Colonic mucosa (tissue), 4 donors: ENCODE results near the gene CFDP1. TPM values are rescaled to one million over a fixed set of nuclear protein-coding genes. Genes with fewer than 3 reads are reported as not detected.

Experiments
- DNase-seq: peaks from one replicate; pipeline ENCODE4 v3.0.0-alpha.2; 2020
- H3K27ac ChIP-seq: fragments of 200-600 bp; one replicate; pipeline ENCODE4 v1.8.0; 2021
- H3K27me3 ChIP-seq: fragments of 200-600 bp; one replicate; pipeline ENCODE4 v1.8.0; 2021
- H3K36me3 ChIP-seq: fragments of 200-600 bp; one replicate; pipeline ENCODE4 v1.8.0; 2021
- H3K4me1 ChIP-seq: fragments of 200-600 bp; one replicate; pipeline ENCODE4 v1.8.0; 2021; ENCODE audit warnings: mild to moderate bottlenecking
- H3K4me3 ChIP-seq: fragments of 200-600 bp; one replicate; pipeline ENCODE4 v1.8.0; 2021
- H3K9ac ChIP-seq, 2 donors: one replicate each; pipeline ENCODE4 v1.7.0; 2013; ENCODE audit warnings: control low read depth in 2 of 2, low read depth in 2 of 2, low read length in 2 of 2
- H3K9me3 ChIP-seq: fragments of 200-600 bp; one replicate; pipeline ENCODE4 v1.8.0; 2021
- intact Hi-C: fragments of 100-400 bp; cut with DNase I; formaldehyde crosslinking; loops from one replicate; pipeline ENCODE4 v1.14.1; 2022
- total RNA-seq, 2 donors: library from RNA; stranded (reverse); fragmentation: NEBNext Ultra II Directional in 1 of 2; extraction: Animal tissue kit (Norgen Biotek cat#: 25700) in 1 of 2; gene quantifications; one replicate each; pipeline ENCODE4 v1.2.1, GENCODE V29; 2021
- TF ChIP-seq, protein P1 (sequence below): fragments of 200-600 bp; IDR thresholded peaks from one replicate; pipeline ENCODE4 v1.8.0; 2022; ENCODE audit warnings: antibody characterized with exemption, mild to moderate bottlenecking
- donor health status: healthy.
- donor health status: DM: no; HTN: no; CAD: no.
- donor health status: DM: no; HTN: no; CAD: no.

Gene CFDP1
- total RNA-seq, 2 donors from 2014 or later = 61.6 to 75.8 TPM

DNA sequence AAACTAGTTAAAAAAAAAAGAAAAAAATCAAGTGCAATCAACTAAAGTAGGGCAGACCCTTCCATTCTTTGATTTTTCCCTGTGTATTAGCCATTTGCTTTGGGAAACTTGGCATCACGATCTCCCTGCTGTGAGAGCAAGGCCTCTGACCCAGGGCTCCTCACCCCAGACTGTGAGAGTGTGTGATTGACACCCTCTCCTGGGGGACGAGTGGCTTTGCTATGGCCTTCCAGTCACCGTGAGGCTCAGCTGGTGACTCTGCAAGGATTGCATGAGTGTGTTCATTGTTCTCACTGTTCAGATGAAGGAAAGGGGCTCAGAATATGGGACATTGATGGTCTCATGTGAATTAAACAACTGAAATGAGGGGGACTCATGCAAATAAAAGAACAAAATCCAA, 112.9 kb downstream of the CFDP1 start:
- intact Hi-C loops = no loop called here
- no peak for DNase-seq
- Histone ChIP-seq H3K4me1 (no peaks in the 10 kb centered on the region), H3K4me3 (no peak overlapping the region), H3K9me3 (no peaks in the 10 kb centered on the region), H3K36me3 (no peaks in the 10 kb centered on the region), H3K27ac (peak overlapping the region; percentile 12), H3K9ac (no peak overlapping the region), H3K27me3 (no peaks in the 10 kb centered on the region)
- TF ChIP-seq, protein P1, sequence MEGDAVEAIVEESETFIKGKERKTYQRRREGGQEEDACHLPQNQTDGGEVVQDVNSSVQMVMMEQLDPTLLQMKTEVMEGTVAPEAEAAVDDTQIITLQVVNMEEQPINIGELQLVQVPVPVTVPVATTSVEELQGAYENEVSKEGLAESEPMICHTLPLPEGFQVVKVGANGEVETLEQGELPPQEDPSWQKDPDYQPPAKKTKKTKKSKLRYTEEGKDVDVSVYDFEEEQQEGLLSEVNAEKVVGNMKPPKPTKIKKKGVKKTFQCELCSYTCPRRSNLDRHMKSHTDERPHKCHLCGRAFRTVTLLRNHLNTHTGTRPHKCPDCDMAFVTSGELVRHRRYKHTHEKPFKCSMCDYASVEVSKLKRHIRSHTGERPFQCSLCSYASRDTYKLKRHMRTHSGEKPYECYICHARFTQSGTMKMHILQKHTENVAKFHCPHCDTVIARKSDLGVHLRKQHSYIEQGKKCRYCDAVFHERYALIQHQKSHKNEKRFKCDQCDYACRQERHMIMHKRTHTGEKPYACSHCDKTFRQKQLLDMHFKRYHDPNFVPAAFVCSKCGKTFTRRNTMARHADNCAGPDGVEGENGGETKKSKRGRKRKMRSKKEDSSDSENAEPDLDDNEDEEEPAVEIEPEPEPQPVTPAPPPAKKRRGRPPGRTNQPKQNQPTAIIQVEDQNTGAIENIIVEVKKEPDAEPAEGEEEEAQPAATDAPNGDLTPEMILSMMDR = no peak

DNA sequence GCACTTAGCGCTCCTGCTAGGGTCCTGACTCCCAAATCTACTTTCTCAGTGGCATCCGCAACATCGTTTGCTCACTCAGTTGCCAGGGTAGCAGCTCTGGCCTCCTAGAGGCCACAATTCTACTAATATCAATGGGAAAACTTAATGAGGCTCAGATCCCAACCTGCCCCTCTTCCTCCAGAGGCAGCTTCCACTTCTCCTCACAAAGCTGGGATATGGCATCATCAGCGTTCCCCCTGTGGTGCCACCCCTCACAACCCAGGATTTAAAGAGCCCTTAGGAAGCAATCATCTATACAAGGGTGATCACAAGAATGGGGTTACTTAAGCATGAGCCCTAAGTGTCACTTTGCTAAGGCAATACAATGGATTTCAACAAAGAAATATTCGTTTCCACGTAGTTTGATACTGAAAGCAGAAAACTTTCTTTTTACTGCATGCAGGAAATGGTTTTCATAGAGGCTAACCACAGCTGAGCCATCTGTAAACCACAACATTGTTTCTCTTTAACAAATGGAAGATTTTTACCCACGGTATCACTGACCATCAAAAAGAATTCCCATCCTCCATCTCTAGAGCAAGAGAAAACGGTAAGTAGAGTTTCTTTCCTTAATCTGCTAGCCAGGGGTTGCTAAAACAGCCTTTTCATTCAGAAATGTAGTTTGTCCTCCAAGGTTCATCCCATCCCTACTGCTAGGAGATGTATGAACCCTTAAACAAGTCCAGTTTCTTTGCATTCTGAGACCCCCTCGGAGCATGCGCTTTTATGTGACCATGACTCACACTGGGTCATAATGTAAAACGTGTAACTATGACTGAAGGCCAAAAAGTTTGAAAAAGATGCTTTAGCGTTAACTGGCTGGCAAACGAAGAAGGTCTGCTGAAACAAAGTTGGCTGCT, 113.5 kb downstream of the CFDP1 start:
- Histone ChIP-seq H3K27me3 (no peaks in the 10 kb centered on the region), H3K27ac (peak overlapping the region; percentile 12), H3K9ac (no peak overlapping the region), H3K4me1 (no peaks in the 10 kb centered on the region), H3K4me3 (no peak overlapping the region), H3K36me3 (no peaks in the 10 kb centered on the region), H3K9me3 (no peaks in the 10 kb centered on the region)
- intact Hi-C loops = no loop called here
- TF ChIP-seq, protein P1 = no peak
- DNase-seq = no peak

DNA sequence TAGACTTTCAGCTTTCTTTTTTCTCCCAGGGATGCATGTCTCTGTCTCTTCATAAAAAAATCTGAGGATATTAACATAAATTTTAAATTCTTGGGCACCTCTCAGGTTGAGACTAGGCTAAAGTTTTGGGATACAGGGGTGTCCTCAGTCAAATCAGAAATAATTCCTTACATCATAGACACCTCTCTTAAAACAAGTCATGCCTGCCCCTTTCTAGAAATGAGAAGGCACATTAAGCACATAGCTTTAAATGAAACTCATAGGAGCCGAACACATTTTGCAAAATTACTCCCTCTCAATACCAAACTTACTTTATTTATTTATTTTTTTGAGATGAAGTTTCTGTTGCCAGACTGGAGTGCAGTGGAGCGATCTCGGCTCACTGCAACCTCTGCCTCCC, 114.6 kb downstream of the CFDP1 start:
- TF ChIP-seq, protein P1 = no peak
- Histone ChIP-seq H3K36me3 (no peaks in the 10 kb centered on the region), H3K9me3 (no peaks in the 10 kb centered on the region), H3K27ac (no peak overlapping the region), H3K4me3 (no peak overlapping the region), H3K9ac (no peak overlapping the region), H3K4me1 (no peaks in the 10 kb centered on the region), H3K27me3 (no peaks in the 10 kb centered on the region)
- DNase-seq = no peak
- intact Hi-C loops = no loop called here

DNA sequence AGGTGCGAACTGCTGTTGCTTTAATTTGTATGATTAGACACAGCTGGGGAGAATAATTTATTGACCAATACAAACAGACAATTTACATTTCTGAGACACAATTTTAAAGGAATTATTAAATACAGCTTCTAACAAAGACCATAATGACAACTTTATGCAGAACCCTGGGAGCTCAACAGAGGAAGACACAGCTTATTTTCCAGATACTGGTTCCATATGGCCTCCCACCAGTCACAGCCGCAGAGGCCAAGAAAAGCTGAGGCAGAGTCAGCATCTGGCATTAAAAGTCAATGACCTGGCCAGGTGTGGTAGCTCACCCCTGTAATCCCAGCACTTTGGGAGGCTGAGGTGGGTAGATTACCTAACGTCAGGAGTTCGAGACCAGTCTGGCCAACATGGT, 115.8 kb downstream of the CFDP1 start:
- no peaks in the 10 kb centered on the region for H3K4me1 ChIP-seq
- no peak for DNase-seq
- no peak overlapping the region for H3K27ac ChIP-seq
- TF ChIP-seq, protein P1 = no peak
- no peak overlapping the region for H3K9ac ChIP-seq
- no peaks in the 10 kb centered on the region for H3K36me3 ChIP-seq
- H3K9me3 ChIP-seq = no peaks in the 10 kb centered on the region
- H3K4me3 ChIP-seq = no peak overlapping the region
- intact Hi-C loops = no loop called here
- H3K27me3 ChIP-seq = no peaks in the 10 kb centered on the region

DNA sequence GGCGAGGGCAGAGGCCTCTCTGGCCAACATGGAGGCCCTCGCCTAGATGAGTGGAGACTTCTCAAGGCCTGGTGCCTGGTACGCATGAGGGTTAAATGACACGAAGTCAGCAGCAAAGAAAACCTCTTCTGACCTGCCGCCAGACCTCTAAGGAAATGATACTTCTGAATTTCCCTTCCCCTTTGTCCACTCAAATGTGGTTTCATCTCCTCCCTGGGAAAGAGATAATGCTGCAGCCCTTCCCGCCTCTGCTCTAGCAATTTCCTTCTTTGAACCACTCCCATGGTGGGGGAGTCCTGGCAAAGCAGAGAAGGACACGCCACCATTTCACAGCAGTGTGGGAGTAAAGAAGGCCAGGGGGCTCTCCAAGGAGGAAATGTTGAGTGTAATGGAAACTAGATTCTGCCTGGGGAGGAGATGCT, 116.2 kb downstream of the CFDP1 start:
- H3K4me3 ChIP-seq = no peak overlapping the region
- intact Hi-C loops = no loop called here
- H3K9me3 ChIP-seq = no peaks in the 10 kb centered on the region
- TF ChIP-seq, protein P1 = no peak
- DNase-seq = no peak
- no peak overlapping the region for H3K27ac ChIP-seq
- no peaks in the 10 kb centered on the region for H3K4me1 ChIP-seq
- H3K36me3 ChIP-seq = no peaks in the 10 kb centered on the region
- no peak overlapping the region for H3K9ac ChIP-seq
- no peaks in the 10 kb centered on the region for H3K27me3 ChIP-seq
